ENCODE results near the gene RAB11FIP4.

RAB11FIP4 gene

GRCh38 chr17:31568539-31568938 lies 177.1 kb downstream of the RAB11FIP4 start:
- no peak overlapping the region for H3K4me3 ChIP-seq (ENCODE audit: low read depth, low read length)
- DNase-seq (ENCODE audit: low read depth) = no peak
- no peak for TF ChIP-seq CTCF (conservative IDR thresholded peaks at IDR 0.05; ENCODE audit: low read depth, low read length)

- no peak for TF ChIP-seq CTCF (conservative IDR thresholded peaks at IDR 0.05; ENCODE audit: low read depth, low read length)
- H3K4me3 ChIP-seq (ENCODE audit: low read depth, low read length) = no peak overlapping the region
- DNase-seq (ENCODE audit: low read depth) = no peak
Measured at GRCh38 chr17:31570231-31570630, 178.8 kb downstream of the RAB11FIP4 start.

DNA sequence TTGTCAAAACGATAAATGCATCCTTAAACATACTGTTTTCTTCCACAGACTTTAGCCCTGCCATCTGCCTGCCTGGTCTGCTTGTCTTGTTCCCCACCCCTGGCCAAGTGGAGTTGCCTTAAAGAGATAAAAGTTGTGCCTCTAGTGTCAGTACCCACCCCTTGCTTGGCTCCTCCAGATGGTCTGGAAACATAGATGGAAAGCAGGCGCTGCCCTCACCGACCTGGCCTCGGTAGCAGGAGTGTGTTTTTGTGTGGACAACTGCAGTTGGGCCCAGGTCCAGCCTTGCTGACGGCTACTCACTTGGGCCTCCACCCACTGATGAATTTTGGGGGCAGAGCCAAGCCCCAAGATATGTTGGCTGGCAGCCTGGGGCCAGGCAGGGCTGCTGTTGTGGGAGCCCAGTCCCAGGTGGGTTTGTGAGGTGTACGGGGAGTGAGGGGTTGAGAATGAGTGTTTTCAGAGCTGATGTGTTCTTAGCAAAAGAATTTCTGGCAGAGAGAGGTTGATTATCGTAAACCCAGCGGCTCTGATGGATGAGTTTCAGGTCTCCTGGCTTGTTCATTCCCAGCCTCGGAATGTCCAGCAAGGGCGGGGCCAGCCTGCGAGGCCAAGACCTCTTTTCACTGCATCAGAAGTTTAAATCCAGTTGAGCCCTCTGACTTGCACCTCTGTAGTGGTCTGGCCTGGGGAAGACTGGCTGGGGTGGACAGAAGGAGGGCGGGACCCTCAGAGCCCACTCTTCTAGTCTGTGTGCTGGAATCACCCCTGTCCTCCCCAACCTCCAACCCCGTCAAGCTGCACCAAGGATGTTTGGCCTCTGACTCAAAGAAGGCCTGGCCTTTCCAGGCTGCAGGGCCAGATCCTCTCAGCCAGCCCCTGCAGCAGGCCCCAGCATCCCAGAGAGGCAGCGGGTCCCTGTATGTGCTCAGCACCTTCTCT lies 179.7 kb downstream of the RAB11FIP4 start:
- H3K4me3 ChIP-seq (ENCODE audit: low read depth, low read length) = no peak overlapping the region
- no peak for TF ChIP-seq CTCF (conservative IDR thresholded peaks at IDR 0.05; ENCODE audit: low read depth, low read length)
- DNase-seq (ENCODE audit: low read depth) = peak; percentile 78

DNA sequence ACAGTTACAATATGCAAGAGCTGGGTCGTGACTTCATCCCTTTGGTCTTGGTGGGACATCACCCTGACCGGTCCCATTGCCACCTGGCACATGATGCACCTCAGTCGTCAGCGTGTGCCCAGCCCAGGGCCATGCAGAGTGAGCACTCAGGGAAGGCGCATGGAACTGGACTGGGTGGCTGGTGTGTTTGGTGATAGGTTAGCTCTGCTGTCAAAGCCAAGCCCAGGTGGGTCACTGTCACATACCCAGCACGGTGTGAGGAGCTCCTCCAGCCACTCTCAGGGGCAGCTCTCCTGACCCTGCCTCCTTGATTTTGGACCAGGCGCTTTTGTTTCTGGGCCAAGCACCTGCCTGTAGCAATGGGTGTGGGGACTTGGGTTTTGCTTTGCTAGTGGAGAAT lies 180.9 kb downstream of the RAB11FIP4 start:
- no peak overlapping the region for H3K4me3 ChIP-seq (ENCODE audit: low read depth, low read length)
- DNase-seq (ENCODE audit: low read depth) = no peak
- TF ChIP-seq CTCF (conservative IDR thresholded peaks at IDR 0.05; ENCODE audit: low read depth, low read length) = no peak

DNA sequence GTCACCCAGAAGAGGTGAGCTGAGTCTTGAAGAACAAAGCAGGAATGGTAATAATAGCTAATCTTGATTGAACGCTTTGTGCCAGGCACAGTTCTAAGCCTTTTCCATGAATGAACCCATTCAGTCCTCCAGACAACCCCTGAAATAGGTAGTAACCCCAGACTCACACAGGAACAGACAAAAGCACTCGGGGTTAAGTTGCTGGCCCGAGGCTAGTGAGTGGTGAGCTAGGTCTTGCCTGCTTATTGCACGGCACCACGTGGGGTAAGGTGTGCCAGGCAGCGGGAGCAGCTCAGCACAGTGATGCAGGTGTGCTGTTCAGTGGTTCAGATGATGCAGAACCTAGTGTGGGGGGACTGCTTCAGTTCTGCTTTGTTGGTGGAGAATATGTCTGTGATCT lies 181.6 kb downstream of the RAB11FIP4 start:
- H3K4me3 ChIP-seq (ENCODE audit: low read depth, low read length) = no peak overlapping the region
- no peak for DNase-seq (ENCODE audit: low read depth)
- TF ChIP-seq CTCF (conservative IDR thresholded peaks at IDR 0.05; ENCODE audit: low read depth, low read length) = no peak

GRCh38 chr17:31573861-31574260 lies 182.4 kb downstream of the RAB11FIP4 start:
- TF ChIP-seq CTCF (conservative IDR thresholded peaks at IDR 0.05; ENCODE audit: low read depth, low read length) = no peak
- H3K4me3 ChIP-seq (ENCODE audit: low read depth, low read length) = no peak overlapping the region
- DNase-seq (ENCODE audit: low read depth) = no peak

DNA sequence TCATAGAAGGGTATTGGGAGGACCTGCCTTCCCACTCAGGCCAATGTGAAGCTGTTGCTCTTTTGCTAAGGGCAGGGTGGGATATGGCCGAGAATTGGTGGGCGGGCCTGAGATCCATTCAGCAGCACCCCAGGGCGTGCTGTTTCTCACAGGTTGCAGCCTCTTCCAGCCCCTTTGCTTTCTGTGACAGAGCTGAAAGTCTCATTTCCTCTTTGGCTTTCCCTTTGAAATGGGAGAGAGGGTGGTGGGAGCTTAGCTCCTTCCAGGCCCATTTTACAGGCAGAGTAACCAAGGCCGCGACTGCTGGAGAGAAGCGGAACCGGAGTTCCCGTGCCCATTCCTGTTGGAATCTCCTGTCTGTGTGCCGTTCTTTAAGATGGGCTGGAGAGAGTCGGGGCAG lies 183.0 kb downstream of the RAB11FIP4 start:
- TF ChIP-seq CTCF (conservative IDR thresholded peaks at IDR 0.05; ENCODE audit: low read depth, low read length) = no peak
- DNase-seq (ENCODE audit: low read depth) = no peak
- no peak overlapping the region for H3K4me3 ChIP-seq (ENCODE audit: low read depth, low read length)

Data from choroid plexus epithelial cell (primary cell).